Smooth muscle cell (in vitro differentiated cells): ENCODE data around the gene MRPL37. TPM values are rescaled to one million over a fixed set of nuclear protein-coding genes. Genes with fewer than 3 reads are reported as not detected.

Source experiments
- DNase-seq: peaks from one replicate; lab custom pipeline; 2025; ENCODE audit not compliant: unreplicated experiment; lab: John Stamatoyannopoulos, UW
- H2AFZ ChIP-seq: fragments of 200-600 bp; sonication (generic); 2 replicates; pipeline ENCODE4 v1.6.0; 2016; ENCODE audit warnings: antibody characterized with exemption, low read depth, mild to moderate bottlenecking
- H3F3A ChIP-seq: fragments of 200-600 bp; sonication (generic); 2 replicates; pipeline ENCODE4 v1.6.0; 2017; ENCODE audit warnings: antibody characterized with exemption, low read depth
- H3K27ac ChIP-seq: fragments of 200-600 bp; sonication (generic); 2 replicates; pipeline ENCODE4 v1.5.1; 2016; ENCODE audit warnings: low read depth, mild to moderate bottlenecking
- H3K27me3 ChIP-seq: fragments of 200-600 bp; sonication (generic); 2 replicates; pipeline ENCODE4 v1.6.1; 2016; ENCODE audit warnings: low read depth, mild to moderate bottlenecking
- H3K36me3 ChIP-seq: fragments of 200-600 bp; sonication (generic); 2 replicates; pipeline ENCODE4 v1.5.1; 2016; ENCODE audit warnings: low read depth
- H3K4me1 ChIP-seq: fragments of 200-600 bp; sonication (generic); 2 replicates; pipeline ENCODE4 v1.5.1; 2016; ENCODE audit warnings: low read depth
- H3K4me2 ChIP-seq: fragments of 200-600 bp; sonication (generic); 2 replicates; pipeline ENCODE4 v1.6.0; 2016; ENCODE audit warnings: mild to moderate bottlenecking
- H3K4me3 ChIP-seq: fragments of 200-600 bp; sonication (generic); 2 replicates; pipeline ENCODE4 v1.5.1; 2016; ENCODE audit warnings: mild to moderate bottlenecking
- H3K79me2 ChIP-seq: fragments of 200-600 bp; sonication (generic); 2 replicates; pipeline ENCODE4 v1.6.0; 2016; ENCODE audit warnings: low read depth, mild to moderate bottlenecking
- H3K9ac ChIP-seq: fragments of 200-600 bp; sonication (generic); 2 replicates; pipeline ENCODE4 v1.6.0; 2016; ENCODE audit warnings: low read depth
- H3K9me3 ChIP-seq: fragments of 200-600 bp; sonication (generic); replicated peaks from 2 replicates; pipeline ENCODE4 v1.5.1; 2016; ENCODE audit warnings: low read depth
- H4K20me1 ChIP-seq: fragments of 200-600 bp; sonication (generic); 2 replicates; pipeline ENCODE4 v1.6.0; 2016; ENCODE audit warnings: low read depth
- CTCF ChIP-seq: fragments of 200-600 bp; sonication (generic); IDR thresholded peaks from 2 replicates; pipeline ENCODE4 v1.5.1; 2017; ENCODE audit warnings: borderline replicate concordance, mild to moderate bottlenecking, antibody characterized with exemption; ENCODE audit not compliant: insufficient read depth, poor library complexity, severe bottlenecking
- WGBS: methylation state at CpG from one replicate; pipeline ENCODE4 v1.1.7; 2016; ENCODE audit warnings: low lambda C conversion rate; 5-methylcytosine and 5-hydroxymethylcytosine counted together
- polyA plus RNA-seq: library from polyadenylated mRNA; unstranded; fragments of >200 nt; fragmentation: Nextera tagmentation; extraction: Ambion mirVana; gene quantifications from 2 replicates; pipeline ENCODE4 v1.2.1, GENCODE V29; 2016
- total RNA-seq: library from RNA; depleted of rRNA; stranded (reverse); fragments of >200 nt; gene quantifications from 2 replicates; pipeline ENCODE4 v1.2.3, GENCODE V29; 2014

Gene MRPL37
- total and polyA plus RNA-seq, 2 experiments from 2014 or later = 85.5 to 96.4 TPM

GRCh38 chr1:54257876-54258275 is 57.9 kb downstream of the MRPL37 start:
- H3K4me3 ChIP-seq = no peak overlapping the region
- H3K9ac ChIP-seq = no peak overlapping the region
- peaks cover 7% of the 10 kb centered on the region for H3K4me1 ChIP-seq
- no peak overlapping the region for H3K4me2 ChIP-seq
- peaks cover 6% of the 10 kb centered on the region for H3K79me2 ChIP-seq
- no peaks in the 10 kb centered on the region for H3K27me3 ChIP-seq
- H2AFZ ChIP-seq = no peak overlapping the region
- no peak for TF ChIP-seq CTCF
- peaks cover 83% of the 10 kb centered on the region for H4K20me1 ChIP-seq
- WGBS = 97% methylated on average over 23 of the region's 23 CpGs
- H3K36me3 ChIP-seq = no peaks in the 10 kb centered on the region
- H3K27ac ChIP-seq = no peak overlapping the region
- no peaks in the 10 kb centered on the region for H3K9me3 ChIP-seq
- DNase-seq = no peak
- H3F3A ChIP-seq = peaks cover 4% of the 10 kb centered on the region

- peaks cover 85% of the 10 kb centered on the region for H4K20me1 ChIP-seq
- no peak overlapping the region for H2AFZ ChIP-seq
- peaks cover 2% of the 10 kb centered on the region for H3K4me1 ChIP-seq
- H3K9ac ChIP-seq = no peak overlapping the region
- 92% methylated on average over 16 of the region's 16 CpGs for WGBS
- H3K27ac ChIP-seq = no peak overlapping the region
- H3K36me3 ChIP-seq = no peaks in the 10 kb centered on the region
- no peaks in the 10 kb centered on the region for H3F3A ChIP-seq
- no peak overlapping the region for H3K4me2 ChIP-seq
- no peaks in the 10 kb centered on the region for H3K27me3 ChIP-seq
- H3K4me3 ChIP-seq = no peak overlapping the region
- H3K9me3 ChIP-seq = no peaks in the 10 kb centered on the region
- H3K79me2 ChIP-seq = peaks cover 6% of the 10 kb centered on the region
- no peak for DNase-seq
- TF ChIP-seq CTCF = no peak
These were observed 59.7 kb downstream of the MRPL37 start for GRCh38 chr1:54259546-54260140.

- H3K4me3 ChIP-seq = no peak overlapping the region
- no peaks in the 10 kb centered on the region for H3K9me3 ChIP-seq
- H3K4me2 ChIP-seq = no peak overlapping the region
- H3K4me1 ChIP-seq = no peaks in the 10 kb centered on the region
- DNase-seq = no peak
- no peaks in the 10 kb centered on the region for H3K27me3 ChIP-seq
- WGBS = 90% methylated on average over 10 of the region's 10 CpGs
- H3K36me3 ChIP-seq = no peaks in the 10 kb centered on the region
- H3K27ac ChIP-seq = no peak overlapping the region
- no peak overlapping the region for H2AFZ ChIP-seq
- peaks cover 91% of the 10 kb centered on the region for H4K20me1 ChIP-seq
- TF ChIP-seq CTCF = no peak
- peaks cover 6% of the 10 kb centered on the region for H3K79me2 ChIP-seq
- H3K9ac ChIP-seq = no peak overlapping the region
- no peaks in the 10 kb centered on the region for H3F3A ChIP-seq
These were observed 60.8 kb downstream of the MRPL37 start for GRCh38 chr1:54260810-54261209.

GRCh38 chr1:54262244-54262643 is 62.3 kb downstream of the MRPL37 start:
- H3K79me2 ChIP-seq = peaks cover 14% of the 10 kb centered on the region
- H3K27ac ChIP-seq = no peak overlapping the region
- H3F3A ChIP-seq = no peaks in the 10 kb centered on the region
- 95% methylated on average over 7 of the region's 7 CpGs for WGBS
- H3K4me2 ChIP-seq = no peak overlapping the region
- H4K20me1 ChIP-seq = peaks cover 96% of the 10 kb centered on the region
- no peaks in the 10 kb centered on the region for H3K27me3 ChIP-seq
- no peaks in the 10 kb centered on the region for H3K36me3 ChIP-seq
- no peak for TF ChIP-seq CTCF
- no peak overlapping the region for H2AFZ ChIP-seq
- H3K9me3 ChIP-seq = no peaks in the 10 kb centered on the region
- no peak for DNase-seq
- no peak overlapping the region for H3K9ac ChIP-seq
- H3K4me1 ChIP-seq = no peaks in the 10 kb centered on the region
- no peak overlapping the region for H3K4me3 ChIP-seq
